ENCODE results near the gene INTS13.

The INTS13 gene

DNA sequence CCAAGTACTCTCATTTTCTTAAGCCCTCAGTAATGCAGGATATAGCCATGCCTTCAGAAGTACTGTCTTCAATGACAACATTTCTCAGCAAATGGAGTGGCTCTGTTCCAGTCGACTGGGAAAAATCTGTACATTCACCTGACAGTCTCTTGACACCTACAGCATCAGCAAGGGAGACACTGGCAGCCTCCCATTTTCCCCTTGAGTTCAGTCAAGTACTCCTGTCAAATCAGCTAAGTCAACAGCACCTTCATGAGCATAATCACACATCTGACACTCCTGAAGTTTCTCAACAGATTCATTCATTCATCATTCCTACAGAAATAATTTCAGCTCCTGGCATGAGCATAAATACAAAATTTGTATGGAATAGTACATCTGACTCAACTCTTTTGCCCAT lies 46.1 kb downstream of the INTS13 start:
- H3K9ac ChIP-seq (ENCODE audit: low read length) = no peak overlapping the region
- no peak overlapping the region for H3K4me3 ChIP-seq (ENCODE audit: low read length)
- no peak for DNase-seq (ENCODE audit: low read depth)
- H3K9me3 ChIP-seq (ENCODE audit: control insufficient read depth, low read length) = no peaks in the 10 kb centered on the region
- no peaks in the 10 kb centered on the region for H3K27me3 ChIP-seq (replicated peaks; ENCODE audit: control insufficient read depth, insufficient read depth, low read length)
- peaks cover 10% of the 10 kb centered on the region for H3K36me3 ChIP-seq (ENCODE audit: control insufficient read depth, insufficient read depth, low read length, severe bottlenecking)
- no peaks in the 10 kb centered on the region for H3K4me1 ChIP-seq (ENCODE audit: control insufficient read depth, insufficient read depth, low read length)

GRCh38 chr12:26890784-26891183 lies 47.0 kb downstream of the INTS13 start:
- H3K36me3 ChIP-seq (ENCODE audit: control insufficient read depth, insufficient read depth, low read length, severe bottlenecking) = peaks cover 2% of the 10 kb centered on the region
- no peak overlapping the region for H3K4me3 ChIP-seq (ENCODE audit: low read length)
- no peaks in the 10 kb centered on the region for H3K27me3 ChIP-seq (replicated peaks; ENCODE audit: control insufficient read depth, insufficient read depth, low read length)

GRCh38 chr12:26884765-26885576 lies 52.8 kb downstream of the INTS13 start:
- no peaks in the 10 kb centered on the region for H3K36me3 ChIP-seq (ENCODE audit: control insufficient read depth, insufficient read depth, low read length, severe bottlenecking)
- H3K4me3 ChIP-seq (ENCODE audit: low read length) = no peak overlapping the region
- H3K27me3 ChIP-seq (replicated peaks; ENCODE audit: control insufficient read depth, insufficient read depth, low read length) = peaks cover 18% of the 10 kb centered on the region
- no peaks in the 10 kb centered on the region for H3K9me3 ChIP-seq (ENCODE audit: control insufficient read depth, low read length)
- no peaks in the 10 kb centered on the region for H3K4me1 ChIP-seq (ENCODE audit: control insufficient read depth, insufficient read depth, low read length)
- H3K9ac ChIP-seq (ENCODE audit: low read length) = no peak overlapping the region
- peak; percentile 93 for DNase-seq (ENCODE audit: low read depth)

More at GRCh38 chr12:26890784-26891183, 47.0 kb downstream of the INTS13 start:
- Histone ChIP-seq H3K9ac (ENCODE audit: low read length) (no peak overlapping the region), H3K9me3 (ENCODE audit: control insufficient read depth, low read length) (no peaks in the 10 kb centered on the region), H3K4me1 (ENCODE audit: control insufficient read depth, insufficient read depth, low read length) (no peaks in the 10 kb centered on the region)
- no peak for DNase-seq (ENCODE audit: low read depth)

DNA sequence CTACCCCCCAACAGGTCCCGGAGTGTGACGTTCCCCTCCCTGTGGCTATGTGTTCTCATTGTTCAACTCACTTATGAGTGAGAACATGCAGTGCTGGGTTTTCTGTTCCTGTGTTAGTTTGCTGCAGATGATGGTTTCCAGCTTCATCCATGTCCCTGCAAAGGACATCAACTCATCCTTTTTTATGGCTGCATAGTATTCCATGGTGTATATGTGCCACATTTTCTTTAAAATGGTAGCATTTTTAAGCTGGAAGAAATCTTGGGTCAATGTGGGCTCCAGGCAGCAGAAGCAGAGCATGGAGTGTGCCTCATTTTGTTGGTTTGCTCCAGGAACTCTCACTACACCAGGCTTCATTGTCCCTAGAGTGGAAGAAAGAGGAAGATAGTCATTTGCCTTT lies 57.2 kb downstream of the INTS13 start:
- no peaks in the 10 kb centered on the region for H3K36me3 ChIP-seq (ENCODE audit: control insufficient read depth, insufficient read depth, low read length, severe bottlenecking)
- H3K27me3 ChIP-seq (replicated peaks; ENCODE audit: control insufficient read depth, insufficient read depth, low read length) = peaks cover 18% of the 10 kb centered on the region

GRCh38 chr12:26878661-26879119 lies 59.1 kb downstream of the INTS13 start:
- DNase-seq (ENCODE audit: low read depth) = peak; percentile 17
- Histone ChIP-seq H3K9ac (ENCODE audit: low read length) (no peak overlapping the region), H3K4me1 (ENCODE audit: control insufficient read depth, insufficient read depth, low read length) (peaks cover 8% of the 10 kb centered on the region), H3K27me3 (replicated peaks; ENCODE audit: control insufficient read depth, insufficient read depth, low read length) (peaks cover 18% of the 10 kb centered on the region), H3K36me3 (ENCODE audit: control insufficient read depth, insufficient read depth, low read length, severe bottlenecking) (no peaks in the 10 kb centered on the region), H3K4me3 (ENCODE audit: low read length) (no peak overlapping the region), H3K9me3 (ENCODE audit: control insufficient read depth, low read length) (no peaks in the 10 kb centered on the region)

More for the DNA sequence above, 57.2 kb downstream of the INTS13 start:
- Histone ChIP-seq H3K9me3 (ENCODE audit: control insufficient read depth, low read length) (no peaks in the 10 kb centered on the region), H3K4me3 (ENCODE audit: low read length) (no peak overlapping the region), H3K4me1 (ENCODE audit: control insufficient read depth, insufficient read depth, low read length) (peaks cover 8% of the 10 kb centered on the region), H3K9ac (ENCODE audit: low read length) (no peak overlapping the region)
- no peak for DNase-seq (ENCODE audit: low read depth)

DNA sequence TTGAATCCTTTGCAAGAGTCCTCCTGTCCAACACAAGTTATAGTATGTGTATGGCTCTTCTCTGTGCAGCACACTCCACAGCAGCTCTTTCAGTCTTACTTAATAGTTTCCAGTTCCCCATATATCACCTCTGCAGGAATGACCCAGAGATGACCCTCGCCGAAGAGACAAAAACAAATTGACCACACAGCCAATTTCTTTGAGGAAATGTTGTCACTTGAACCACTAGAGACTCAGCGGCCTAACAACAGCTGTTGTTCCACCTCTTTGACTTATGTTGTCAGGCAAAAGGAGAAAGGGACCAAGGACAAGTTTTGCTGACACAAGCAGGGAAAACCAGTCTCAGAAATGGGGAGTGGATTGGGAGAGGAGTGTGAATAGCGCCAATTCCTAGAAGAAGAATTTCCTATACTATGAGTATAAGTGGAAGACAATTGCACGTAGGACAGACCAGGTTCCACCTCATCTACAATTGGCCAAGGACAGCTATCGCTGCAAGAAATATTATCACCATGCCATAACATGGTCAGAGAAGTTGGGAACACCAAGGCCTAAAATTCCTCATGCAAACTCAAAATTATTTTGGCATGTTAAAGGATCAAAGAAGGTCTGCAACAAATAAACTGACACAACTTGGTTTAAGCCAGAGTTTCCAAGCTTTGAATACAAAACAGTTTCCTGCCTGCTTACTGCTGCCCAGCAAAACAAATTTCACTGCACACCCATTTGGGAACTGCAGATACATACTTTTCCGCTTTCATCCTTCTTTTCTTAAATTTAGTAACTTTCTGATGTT lies 63.1 kb downstream of the INTS13 start:
- Histone ChIP-seq H3K9me3 (ENCODE audit: control insufficient read depth, low read length) (no peaks in the 10 kb centered on the region), H3K4me1 (ENCODE audit: control insufficient read depth, insufficient read depth, low read length) (peaks cover 8% of the 10 kb centered on the region), H3K36me3 (ENCODE audit: control insufficient read depth, insufficient read depth, low read length, severe bottlenecking) (no peaks in the 10 kb centered on the region), H3K27me3 (replicated peaks; ENCODE audit: control insufficient read depth, insufficient read depth, low read length) (peaks cover 19% of the 10 kb centered on the region), H3K9ac (ENCODE audit: low read length) (no peak overlapping the region), H3K4me3 (ENCODE audit: low read length) (no peak overlapping the region)
- no peak for DNase-seq (ENCODE audit: low read depth)

DNA sequence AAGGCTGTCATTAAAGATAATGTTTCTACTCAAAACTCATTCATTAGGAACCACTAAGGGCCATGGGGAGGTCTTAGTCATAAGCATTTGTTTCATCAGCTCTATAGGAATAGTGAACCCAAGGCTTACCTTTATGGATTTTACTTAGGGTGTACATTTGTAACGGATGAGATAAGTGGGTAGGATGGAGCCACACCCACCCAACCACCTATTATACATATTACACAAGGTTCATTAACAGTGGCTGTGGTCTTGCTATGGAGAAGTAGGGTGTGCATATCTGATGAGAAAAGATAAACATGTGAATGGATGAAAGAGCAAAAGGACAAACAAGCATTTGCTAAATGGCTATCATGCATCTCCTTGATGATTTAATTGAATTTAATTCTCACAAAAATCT lies 65.2 kb downstream of the INTS13 start:
- Histone ChIP-seq H3K27me3 (replicated peaks; ENCODE audit: control insufficient read depth, insufficient read depth, low read length) (peaks cover 19% of the 10 kb centered on the region), H3K9me3 (ENCODE audit: control insufficient read depth, low read length) (no peaks in the 10 kb centered on the region), H3K36me3 (ENCODE audit: control insufficient read depth, insufficient read depth, low read length, severe bottlenecking) (no peaks in the 10 kb centered on the region), H3K4me1 (ENCODE audit: control insufficient read depth, insufficient read depth, low read length) (no peaks in the 10 kb centered on the region), H3K4me3 (ENCODE audit: low read length) (no peak overlapping the region), H3K9ac (ENCODE audit: low read length) (no peak overlapping the region)
- DNase-seq (ENCODE audit: low read depth) = no peak

DNA sequence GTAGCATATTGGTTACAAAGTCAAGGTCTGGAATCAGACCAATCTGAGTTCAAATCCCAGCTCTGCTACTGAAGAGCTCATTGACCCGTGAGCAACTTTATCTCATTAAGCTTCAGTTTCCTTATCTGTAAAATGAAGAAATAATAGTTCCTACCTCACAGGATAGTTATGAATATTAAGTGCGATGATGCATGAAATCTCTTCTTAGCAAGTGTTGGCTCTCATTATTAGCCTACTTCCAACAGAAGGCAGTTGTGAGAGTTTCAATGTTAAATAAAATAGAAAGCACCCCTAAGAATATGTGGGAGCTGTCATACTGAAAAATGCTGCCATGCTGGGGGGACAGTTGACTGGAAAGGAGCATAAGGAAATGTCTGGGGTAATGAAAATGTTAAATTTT lies 65.8 kb downstream of the INTS13 start:
- Histone ChIP-seq H3K4me1 (ENCODE audit: control insufficient read depth, insufficient read depth, low read length) (no peaks in the 10 kb centered on the region), H3K36me3 (ENCODE audit: control insufficient read depth, insufficient read depth, low read length, severe bottlenecking) (no peaks in the 10 kb centered on the region), H3K27me3 (replicated peaks; ENCODE audit: control insufficient read depth, insufficient read depth, low read length) (peaks cover 19% of the 10 kb centered on the region), H3K9ac (ENCODE audit: low read length) (no peak overlapping the region), H3K9me3 (ENCODE audit: control insufficient read depth, low read length) (no peaks in the 10 kb centered on the region), H3K4me3 (ENCODE audit: low read length) (no peak overlapping the region)
- no peak for DNase-seq (ENCODE audit: low read depth)

DNA sequence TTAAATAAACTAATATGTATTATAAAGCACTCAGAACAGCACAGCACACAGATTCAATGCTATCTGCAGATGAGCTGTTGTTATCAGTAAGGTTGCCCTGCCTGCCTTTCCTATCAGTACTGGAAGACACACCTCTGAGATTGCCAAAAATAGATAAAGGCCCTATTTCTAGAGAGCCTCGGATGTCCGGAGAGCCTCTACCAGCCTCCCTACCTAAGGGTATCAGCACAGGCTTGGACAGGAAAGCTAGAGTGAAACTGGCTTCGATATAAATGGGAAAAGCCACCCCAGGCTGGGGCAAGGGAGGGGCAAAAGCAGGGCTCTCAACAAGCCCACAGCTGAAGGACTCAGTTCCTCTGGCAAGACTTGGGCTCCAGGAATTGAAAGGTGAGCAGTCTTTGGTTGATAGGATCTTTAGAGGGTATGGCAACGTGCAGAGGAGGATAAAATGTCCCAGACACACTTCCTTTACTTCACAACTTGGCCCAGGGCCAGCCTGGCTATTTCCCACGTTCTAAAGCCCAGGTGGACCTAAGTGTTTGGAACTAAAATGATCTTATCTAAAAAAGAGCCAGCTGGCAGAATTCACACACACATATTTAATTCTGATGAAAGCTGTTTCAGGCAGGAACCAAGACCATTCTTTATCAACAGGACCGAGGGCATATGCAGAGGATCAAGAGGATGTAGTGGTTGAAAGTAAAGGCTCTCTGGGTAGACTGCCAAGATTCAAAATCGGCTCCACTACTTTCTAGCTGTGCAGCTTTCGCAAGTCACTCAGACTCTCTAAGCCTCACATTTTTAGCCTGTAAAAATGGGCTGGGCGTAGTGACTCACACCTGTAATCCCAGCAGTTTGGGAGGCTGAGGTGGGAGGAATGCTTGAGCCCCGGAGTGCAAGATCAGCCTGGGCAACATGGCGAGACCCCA lies 67.0 kb downstream of the INTS13 start:
- DNase-seq (ENCODE audit: low read depth) = peak; percentile 66
- Histone ChIP-seq H3K36me3 (ENCODE audit: control insufficient read depth, insufficient read depth, low read length, severe bottlenecking) (no peaks in the 10 kb centered on the region), H3K4me3 (ENCODE audit: low read length) (no peak overlapping the region), H3K9me3 (ENCODE audit: control insufficient read depth, low read length) (no peaks in the 10 kb centered on the region), H3K4me1 (ENCODE audit: control insufficient read depth, insufficient read depth, low read length) (no peaks in the 10 kb centered on the region), H3K27me3 (replicated peaks; ENCODE audit: control insufficient read depth, insufficient read depth, low read length) (peaks cover 19% of the 10 kb centered on the region), H3K9ac (ENCODE audit: low read length) (no peak overlapping the region)

DNA sequence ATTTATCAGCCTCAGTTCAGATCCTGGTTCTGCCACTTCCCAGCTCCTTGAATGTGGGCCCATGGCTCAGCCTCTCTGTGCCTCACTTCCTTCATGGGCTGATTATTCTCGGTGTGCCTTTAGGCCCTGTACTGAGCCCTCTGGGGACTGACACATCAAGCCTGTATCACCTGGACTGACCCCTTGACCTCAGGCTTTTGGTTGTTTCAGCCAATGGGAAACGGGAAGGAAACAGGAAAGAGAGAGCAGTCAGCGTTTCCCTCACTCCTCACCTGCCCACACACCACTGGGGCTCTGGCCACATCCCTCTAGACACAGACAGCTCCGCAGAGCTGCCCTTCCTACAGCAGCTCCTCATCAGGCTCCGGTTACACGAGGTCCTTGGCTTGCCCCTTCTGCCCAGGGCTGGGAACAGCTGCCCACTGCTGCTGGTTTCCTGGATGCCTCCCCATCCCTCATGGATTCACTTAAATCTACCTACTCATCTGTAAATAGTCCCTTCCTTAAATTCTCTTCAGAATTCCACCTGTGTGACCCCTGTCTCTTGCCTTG lies 67.8 kb downstream of the INTS13 start:
- Histone ChIP-seq H3K4me3 (ENCODE audit: low read length) (no peak overlapping the region), H3K9ac (ENCODE audit: low read length) (no peak overlapping the region), H3K9me3 (ENCODE audit: control insufficient read depth, low read length) (no peaks in the 10 kb centered on the region), H3K36me3 (ENCODE audit: control insufficient read depth, insufficient read depth, low read length, severe bottlenecking) (no peaks in the 10 kb centered on the region), H3K27me3 (replicated peaks; ENCODE audit: control insufficient read depth, insufficient read depth, low read length) (peaks cover 19% of the 10 kb centered on the region), H3K4me1 (ENCODE audit: control insufficient read depth, insufficient read depth, low read length) (no peaks in the 10 kb centered on the region)
- DNase-seq (ENCODE audit: low read depth) = no peak
